Measurements from ENCODE around the gene ZNF516. TPM values are rescaled to one million over a fixed set of nuclear protein-coding genes. Genes with fewer than 3 reads are reported as not detected.

The ZNF516 gene
- total and polyA plus RNA-seq, 2 experiments from 2014 or later, result 17.8 to 29.4 TPM

DNA sequence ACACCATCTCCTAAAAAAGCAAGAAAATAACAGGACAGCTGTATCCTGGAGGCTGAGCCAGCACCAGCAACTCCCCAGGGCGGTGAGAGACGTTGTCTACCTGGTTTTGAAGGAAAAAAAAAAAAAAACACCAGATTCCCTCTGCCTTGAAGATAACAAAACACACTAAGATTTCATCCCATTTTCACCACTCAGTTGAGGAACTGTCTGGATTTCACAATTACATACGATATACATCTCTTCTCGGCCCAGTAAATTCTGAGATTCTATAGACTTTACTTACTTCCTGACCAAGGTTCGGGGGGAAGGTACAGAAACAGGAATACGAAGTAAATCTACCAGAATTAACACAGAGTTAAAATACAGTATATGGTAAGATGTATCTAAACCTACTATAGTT, 8.5 kb downstream of the ZNF516 start:
- no peak overlapping the region for H3K27ac ChIP-seq
- 0 out of 2 replicates have a peak, but pooled peaks cover 4% of the 10 kb centered on the region for H4K20me1 ChIP-seq (ENCODE audit: insufficient read depth)
- TF ChIP-seq EZH2 (IDR thresholded peaks at IDR 0.05; ENCODE audit: insufficient read depth, poor library complexity, severe bottlenecking) (no peak), EZH2phosphoT487 (IDR thresholded peaks at IDR 0.05; ENCODE audit: insufficient read depth, low read depth) (no peak)
- no peaks in the 10 kb centered on the region for H3K27me3 ChIP-seq (replicated peaks; ENCODE audit: insufficient read depth)
- 95% methylated on average over 6 of the region's 6 CpGs for WGBS, 2 experiments (ENCODE audit: low coverage in 1 of 2, low lambda C conversion rate in 2 of 2, missing lambda C conversion rate in 2 of 2)
- H3K9me2 ChIP-seq (ENCODE audit: insufficient read depth), result no peaks in the 10 kb centered on the region
- H3K4me1 ChIP-seq (ENCODE audit: insufficient read depth), result peaks cover 43% of the 10 kb centered on the region
- in situ Hi-C loops (cut with MboI), result no loop called here
- H3K36me3 ChIP-seq (ENCODE audit: low read depth), result no peaks in the 10 kb centered on the region
- no peaks in the 10 kb centered on the region for H3K9me3 ChIP-seq (ENCODE audit: low read depth)
- H3K9ac ChIP-seq, result no peak overlapping the region
- peaks cover 94% of the 10 kb centered on the region for H3K79me2 ChIP-seq (ENCODE audit: insufficient read depth)
- DNase-seq, result no peak
- no peak overlapping the region for H2AFZ ChIP-seq
- no peak overlapping the region for H3K4me2 ChIP-seq (ENCODE audit: unreplicated experiment)
- H3F3A ChIP-seq (ENCODE audit: insufficient read depth), result peaks cover 19% of the 10 kb centered on the region
- H3K4me3 ChIP-seq, result no peak overlapping the region

DNA sequence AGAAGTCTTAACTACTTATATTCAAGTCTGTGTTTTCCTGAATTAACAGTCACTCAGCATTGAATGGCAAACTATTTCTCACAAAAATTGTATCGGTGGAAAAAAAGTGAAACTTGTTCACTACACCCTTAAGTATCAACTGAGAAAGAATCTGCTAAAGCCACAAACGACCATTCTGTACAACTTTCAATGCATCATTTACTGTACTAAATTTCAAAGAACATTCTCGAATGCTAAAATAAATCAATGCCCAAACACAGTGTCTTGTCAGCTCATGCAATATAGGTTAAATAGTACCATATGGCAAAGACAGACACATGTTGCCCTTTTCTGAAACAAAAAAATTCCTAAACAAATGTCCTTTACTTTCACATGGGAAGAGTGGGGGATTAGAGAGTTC, 9.0 kb downstream of the ZNF516 start:
- Histone ChIP-seq H3K4me2 (ENCODE audit: unreplicated experiment) (peak overlapping the region; percentile 18), H3K27ac (no peak overlapping the region), H3K9ac (no peak overlapping the region), H4K20me1 (ENCODE audit: insufficient read depth) (0 out of 2 replicates have a peak, but pooled peaks cover 4% of the 10 kb centered on the region), H2AFZ (no peak overlapping the region), H3K36me3 (ENCODE audit: low read depth) (no peaks in the 10 kb centered on the region), H3K9me2 (ENCODE audit: insufficient read depth) (no peaks in the 10 kb centered on the region), H3F3A (ENCODE audit: insufficient read depth) (peaks cover 19% of the 10 kb centered on the region), H3K4me3 (no peak overlapping the region), H3K27me3 (replicated peaks; ENCODE audit: insufficient read depth) (no peaks in the 10 kb centered on the region), H3K4me1 (ENCODE audit: insufficient read depth) (peaks cover 43% of the 10 kb centered on the region), H3K79me2 (ENCODE audit: insufficient read depth) (peaks cover 99% of the 10 kb centered on the region), H3K9me3 (ENCODE audit: low read depth) (no peaks in the 10 kb centered on the region)
- in situ Hi-C loops (cut with MboI), result no loop called here
- DNase-seq, result no peak
- TF ChIP-seq EZH2phosphoT487 (IDR thresholded peaks at IDR 0.05; ENCODE audit: insufficient read depth, low read depth) (no peak), EZH2 (IDR thresholded peaks at IDR 0.05; ENCODE audit: insufficient read depth, poor library complexity, severe bottlenecking) (no peak)
- 22 to 34% methylated on average over 3 of the region's 3 CpGs for WGBS, 2 experiments (ENCODE audit: low coverage in 1 of 2, low lambda C conversion rate in 2 of 2, missing lambda C conversion rate in 2 of 2)

DNA sequence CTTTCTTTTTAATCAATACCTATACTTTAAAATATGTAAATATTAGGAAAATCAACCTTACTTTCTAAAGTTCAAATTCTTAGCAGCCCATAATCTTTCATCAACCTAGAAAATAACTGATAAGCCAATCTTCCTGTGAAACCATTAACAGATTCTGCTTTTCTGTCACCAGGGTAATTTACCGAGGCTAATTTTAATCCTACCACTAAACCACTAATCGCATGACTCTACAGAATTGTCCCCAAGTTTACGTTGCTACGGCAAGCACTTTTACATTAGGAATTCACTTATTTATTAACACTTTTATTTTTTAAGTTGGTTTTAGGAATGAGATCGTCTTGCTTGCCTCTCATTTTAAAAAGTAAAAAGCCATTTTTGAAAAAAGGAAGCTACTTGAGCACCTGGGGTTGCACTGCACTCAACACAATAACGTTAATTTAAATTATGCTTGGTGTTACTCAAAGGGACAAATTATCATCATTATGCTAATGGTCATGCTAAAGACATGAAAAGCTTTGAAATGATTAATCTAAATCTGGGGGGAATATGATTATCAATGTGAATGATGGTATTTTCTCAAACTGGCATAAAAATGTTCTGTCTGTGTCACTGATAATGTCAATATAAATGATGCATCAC, 10.2 kb downstream of the ZNF516 start:
- H3K27me3 ChIP-seq (replicated peaks; ENCODE audit: insufficient read depth), result no peaks in the 10 kb centered on the region

DNA sequence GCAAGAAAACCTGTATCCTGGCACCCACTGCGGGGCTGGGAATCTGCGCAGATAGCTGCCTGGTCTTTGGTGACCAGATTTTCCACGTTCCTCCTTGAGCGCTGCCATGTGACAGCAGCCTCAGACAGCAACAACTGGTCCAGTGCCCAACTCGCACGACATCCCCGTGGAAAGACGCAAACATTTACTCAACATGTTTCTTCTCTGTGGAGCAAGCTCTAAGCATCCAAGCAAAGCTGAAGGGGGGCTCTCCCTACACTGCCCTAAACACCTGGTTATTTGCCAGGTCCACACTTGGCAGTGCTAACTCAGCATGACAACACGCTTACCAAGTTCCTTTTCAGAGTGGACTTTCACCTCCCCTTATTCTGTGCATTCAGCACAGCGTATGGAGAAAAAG, 11.3 kb downstream of the ZNF516 start:
- Histone ChIP-seq H3K27ac (no peak overlapping the region), H3K4me3 (no peak overlapping the region), H3K4me2 (ENCODE audit: unreplicated experiment) (no peak overlapping the region), H3K4me1 (ENCODE audit: insufficient read depth) (peaks cover 27% of the 10 kb centered on the region), H3K9me3 (ENCODE audit: low read depth) (no peaks in the 10 kb centered on the region), H3K36me3 (ENCODE audit: low read depth) (no peaks in the 10 kb centered on the region), H3K9ac (no peak overlapping the region), H3K27me3 (replicated peaks; ENCODE audit: insufficient read depth) (no peaks in the 10 kb centered on the region), H3F3A (ENCODE audit: insufficient read depth) (peaks cover 5% of the 10 kb centered on the region; the same call in 1 of the 2 replicates), H3K79me2 (ENCODE audit: insufficient read depth) (peaks cover 100% of the 10 kb centered on the region), H3K9me2 (ENCODE audit: insufficient read depth) (no peaks in the 10 kb centered on the region), H4K20me1 (ENCODE audit: insufficient read depth) (0 out of 2 replicates have a peak, but pooled peaks cover 4% of the 10 kb centered on the region), H2AFZ (no peak overlapping the region)
- TF ChIP-seq EZH2 (IDR thresholded peaks at IDR 0.05; ENCODE audit: insufficient read depth, poor library complexity, severe bottlenecking) (no peak), EZH2phosphoT487 (IDR thresholded peaks at IDR 0.05; ENCODE audit: insufficient read depth, low read depth) (no peak)
- no peak for DNase-seq
- WGBS, 2 experiments (ENCODE audit: low coverage in 1 of 2, low lambda C conversion rate in 2 of 2, missing lambda C conversion rate in 2 of 2), result 86% methylated on average over 10 of the region's 10 CpGs
- in situ Hi-C loops (cut with MboI), result no loop called here

More for the DNA sequence above, 10.2 kb downstream of the ZNF516 start:
- DNase-seq, result no peak
- Histone ChIP-seq H4K20me1 (ENCODE audit: insufficient read depth) (0 out of 2 replicates have a peak, but pooled peaks cover 4% of the 10 kb centered on the region), H3K9me2 (ENCODE audit: insufficient read depth) (no peaks in the 10 kb centered on the region), H3K4me3 (no peak overlapping the region), H3F3A (ENCODE audit: insufficient read depth) (peaks cover 15% of the 10 kb centered on the region), H3K4me1 (ENCODE audit: insufficient read depth) (peaks cover 37% of the 10 kb centered on the region), H3K9me3 (ENCODE audit: low read depth) (no peaks in the 10 kb centered on the region), H2AFZ (no peak overlapping the region), H3K36me3 (ENCODE audit: low read depth) (no peaks in the 10 kb centered on the region), H3K9ac (no peak overlapping the region), H3K27ac (no peak overlapping the region), H3K4me2 (ENCODE audit: unreplicated experiment) (no peak overlapping the region), H3K79me2 (ENCODE audit: insufficient read depth) (peaks cover 100% of the 10 kb centered on the region)
- WGBS, 2 experiments (ENCODE audit: low coverage in 1 of 2, low lambda C conversion rate in 2 of 2, missing lambda C conversion rate in 2 of 2), result 77% methylated on average over 6 of the region's 6 CpGs
- TF ChIP-seq EZH2phosphoT487 (IDR thresholded peaks at IDR 0.05; ENCODE audit: insufficient read depth, low read depth) (no peak), EZH2 (IDR thresholded peaks at IDR 0.05; ENCODE audit: insufficient read depth, poor library complexity, severe bottlenecking) (no peak)
- in situ Hi-C loops (cut with MboI), result no loop called here

Data from GM23248 (cell line).